HFFc6 (cell line): ENCODE measurements around the gene VPS51. TPM values are rescaled to one million over a fixed set of nuclear protein-coding genes. Genes with fewer than 3 reads are reported as not detected.
A peak's percentile ranks its signal among the peaks of the same experiment; 100 is the strongest.

Experiments
- DNase-seq: peaks from one replicate; pipeline ENCODE4 v3.0.0-alpha.2; 2018
- H3K27ac Mint-ChIP-seq: 2 replicates; pipeline ENCODE4 v1.8.0; 2020; ENCODE audit warnings: mild to moderate bottlenecking, mixed read lengths
- H3K27me3 Mint-ChIP-seq: 2 replicates; pipeline ENCODE4 v1.8.0; 2021; ENCODE audit warnings: mild to moderate bottlenecking, moderate library complexity, mixed read lengths; ENCODE audit not compliant: insufficient read depth
- H3K36me3 Mint-ChIP-seq: 2 replicates; pipeline ENCODE4 v1.8.0; 2021; ENCODE audit warnings: low read depth, mixed read lengths
- H3K4me1 Mint-ChIP-seq: 2 replicates; pipeline ENCODE4 v1.8.0; 2020; ENCODE audit warnings: low read depth, mixed read lengths
- H3K4me3 Mint-ChIP-seq: 2 replicates; pipeline ENCODE4 v1.8.0; 2020; ENCODE audit warnings: mild to moderate bottlenecking, moderate library complexity, mixed read lengths
- H3K9me3 Mint-ChIP-seq: 2 replicates; pipeline ENCODE4 v1.8.0; 2020; ENCODE audit warnings: mild to moderate bottlenecking, mixed read lengths
- long read RNA-seq: library from polyadenylated mRNA; unstranded; transcript quantifications from one replicate; pipeline ENCODE4 v2.0.0, GENCODE V29; 2019
- total RNA-seq, 6 experiments: library from RNA; stranded (reverse); fragmentation: NEBNext Ultra II Directional; extraction: Animal tissue kit (Norgen Biotek cat#: 25700); gene quantifications; 2 replicates in 1 of 6; 3 replicates in 5 of 6; pipeline ENCODE4 v1.2.3, GENCODE V29; 2021
- TF ChIP-seq, protein P1 (sequence below): fragments of 200-600 bp; sonication (generic); IDR thresholded peaks from 2 replicates; pipeline ENCODE4 v1.5.0; 2021; ENCODE audit warnings: antibody characterized with exemption, mild to moderate bottlenecking

Gene VPS51
- total RNA-seq = 10 to 100 TPM; 61.2 to 90.1 (median 79.4) TPM
- long read RNA-seq, transcript VPS51-201 (10 exons, 2,714 nt) = major isoform, 86 of 109 reads
- long read RNA-seq, partial matches to known transcripts = 18 of 109 reads
- long read RNA-seq, other reads (novel, unspliced or antisense) = 5 of 109 reads

DNA sequence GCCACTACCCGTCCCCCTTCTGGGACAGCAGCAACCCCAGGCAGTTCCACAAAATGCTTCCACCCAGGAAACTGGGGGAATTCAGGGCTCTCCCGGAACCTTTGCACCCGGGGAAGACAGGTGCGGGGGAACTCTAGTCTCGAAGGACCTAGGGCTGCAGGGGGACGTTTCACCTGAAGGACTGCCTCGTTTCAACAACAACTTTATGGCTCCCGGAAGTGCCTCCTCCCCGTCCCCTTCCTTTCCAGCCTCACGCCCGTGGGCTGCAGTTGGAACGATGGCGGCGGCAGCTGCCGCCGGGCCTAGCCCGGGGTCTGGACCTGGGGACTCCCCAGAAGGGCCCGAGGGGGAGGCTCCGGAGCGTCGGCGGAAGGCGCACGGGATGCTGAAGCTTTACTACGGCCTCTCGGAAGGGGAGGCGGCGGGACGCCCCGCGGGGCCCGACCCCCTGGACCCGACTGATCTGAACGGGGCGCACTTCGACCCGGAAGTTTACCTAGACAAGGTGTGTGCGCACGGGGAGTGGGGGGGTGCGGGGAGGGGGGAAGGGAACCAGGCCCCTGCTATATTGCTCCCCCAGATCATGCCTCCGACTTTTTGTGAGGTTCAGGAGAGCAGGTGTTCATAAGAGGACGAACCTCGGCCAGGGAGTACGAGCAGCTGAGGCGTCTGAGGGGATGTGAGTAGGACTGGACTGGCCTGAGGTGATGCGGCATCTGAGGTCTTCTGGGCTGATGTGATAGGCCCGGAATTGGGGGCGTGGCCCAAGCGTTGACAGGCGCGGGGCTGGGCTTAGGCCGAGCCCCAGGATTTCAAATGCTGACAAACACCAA, at the start of gene VPS51:
TSS of gene VPS51 (plus strand) at position 241 of the 833 bp plus-strand sequence. CDS start at position 278, 37 bp downstream.
- Mint-ChIP-seq H3K4me1 (peaks cover 6% of the 10 kb centered on the region), H3K9me3 (no peaks in the 10 kb centered on the region), H3K36me3 (no peaks in the 10 kb centered on the region), H3K4me3 (peak within 1 kb of the TSS; percentile 89), H3K27ac (peak within 1 kb of the TSS; percentile 95), H3K27me3 (no peaks in the 10 kb centered on the region; the same call in 1 of the 2 replicates)
- TF ChIP-seq, protein P1, sequence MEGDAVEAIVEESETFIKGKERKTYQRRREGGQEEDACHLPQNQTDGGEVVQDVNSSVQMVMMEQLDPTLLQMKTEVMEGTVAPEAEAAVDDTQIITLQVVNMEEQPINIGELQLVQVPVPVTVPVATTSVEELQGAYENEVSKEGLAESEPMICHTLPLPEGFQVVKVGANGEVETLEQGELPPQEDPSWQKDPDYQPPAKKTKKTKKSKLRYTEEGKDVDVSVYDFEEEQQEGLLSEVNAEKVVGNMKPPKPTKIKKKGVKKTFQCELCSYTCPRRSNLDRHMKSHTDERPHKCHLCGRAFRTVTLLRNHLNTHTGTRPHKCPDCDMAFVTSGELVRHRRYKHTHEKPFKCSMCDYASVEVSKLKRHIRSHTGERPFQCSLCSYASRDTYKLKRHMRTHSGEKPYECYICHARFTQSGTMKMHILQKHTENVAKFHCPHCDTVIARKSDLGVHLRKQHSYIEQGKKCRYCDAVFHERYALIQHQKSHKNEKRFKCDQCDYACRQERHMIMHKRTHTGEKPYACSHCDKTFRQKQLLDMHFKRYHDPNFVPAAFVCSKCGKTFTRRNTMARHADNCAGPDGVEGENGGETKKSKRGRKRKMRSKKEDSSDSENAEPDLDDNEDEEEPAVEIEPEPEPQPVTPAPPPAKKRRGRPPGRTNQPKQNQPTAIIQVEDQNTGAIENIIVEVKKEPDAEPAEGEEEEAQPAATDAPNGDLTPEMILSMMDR = no peak
- DNase-seq = peak; percentile 82

DNA sequence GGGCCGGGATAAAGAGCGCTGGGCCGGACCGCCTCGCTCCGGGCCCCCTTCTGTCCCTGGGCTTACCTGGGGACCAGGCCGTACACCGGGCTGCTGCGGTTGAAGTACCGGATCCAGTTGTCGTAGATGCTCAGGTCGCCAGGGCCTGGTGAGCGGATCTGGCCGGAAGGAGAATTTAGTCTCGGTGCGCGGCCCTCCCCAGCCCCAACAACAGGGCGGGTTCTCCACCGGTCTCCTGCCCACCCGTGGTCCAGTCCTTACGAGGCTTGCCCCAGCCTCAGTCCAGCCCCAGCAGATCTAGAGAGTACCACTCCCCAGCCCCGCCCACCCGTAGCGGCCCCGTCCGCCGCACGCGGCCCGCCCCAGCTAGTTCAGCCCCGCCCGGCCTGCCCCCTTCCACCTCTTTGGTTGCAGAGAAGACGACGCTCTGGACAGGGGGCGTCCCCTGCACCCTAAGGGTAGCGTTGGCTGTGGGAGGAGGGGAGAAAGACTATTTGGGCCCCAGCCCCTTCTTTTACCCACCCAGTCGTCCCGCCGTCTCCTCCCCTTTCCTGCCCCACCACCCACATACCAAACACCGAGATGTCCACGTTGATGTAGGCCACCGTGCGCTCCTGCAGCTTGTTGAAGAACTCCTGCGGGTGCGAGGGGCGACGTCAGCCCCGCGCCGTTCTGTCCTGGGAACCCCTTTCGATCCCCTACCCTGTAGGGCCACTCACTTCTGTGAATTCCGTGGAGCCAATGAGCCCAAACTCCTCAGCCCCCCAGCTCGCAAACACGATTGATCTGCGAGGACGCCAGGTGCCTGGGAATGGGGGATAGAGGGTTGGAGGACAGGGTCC, 48.2 kb upstream of the VPS51 start:
- peaks cover 7% of the 10 kb centered on the region for H3K36me3 Mint-ChIP-seq
- no peak overlapping the region for H3K4me3 Mint-ChIP-seq
- peaks cover 19% of the 10 kb centered on the region for H3K4me1 Mint-ChIP-seq
- TF ChIP-seq, protein P1 = no peak
- H3K27ac Mint-ChIP-seq = no peak overlapping the region
- no peak for DNase-seq
- no peaks in the 10 kb centered on the region for H3K9me3 Mint-ChIP-seq
- peaks cover 1% of the 10 kb centered on the region for H3K27me3 Mint-ChIP-seq

DNA sequence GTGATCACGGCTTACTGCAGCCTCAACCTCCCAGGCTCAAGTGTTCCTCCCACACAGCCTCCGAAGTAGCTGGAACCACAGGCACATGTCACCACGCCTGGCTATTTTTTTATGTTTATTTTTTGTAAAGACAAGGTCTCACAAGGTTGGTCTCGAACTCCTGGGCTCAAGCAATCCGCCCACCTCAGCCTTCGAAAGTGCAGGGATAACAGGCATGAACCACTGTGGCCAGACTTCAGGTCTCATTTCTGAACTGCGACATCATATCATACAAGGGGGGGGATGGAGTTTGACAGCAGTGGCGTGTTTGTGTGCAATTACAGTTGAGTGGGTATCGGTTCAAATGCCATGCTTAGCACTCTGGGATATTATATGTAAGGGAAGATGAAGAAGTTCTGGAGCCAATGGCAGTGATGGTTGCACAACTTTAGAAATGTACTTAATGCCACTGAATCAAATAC, 44.6 kb upstream of the VPS51 start:
- DNase-seq = no peak

DNA sequence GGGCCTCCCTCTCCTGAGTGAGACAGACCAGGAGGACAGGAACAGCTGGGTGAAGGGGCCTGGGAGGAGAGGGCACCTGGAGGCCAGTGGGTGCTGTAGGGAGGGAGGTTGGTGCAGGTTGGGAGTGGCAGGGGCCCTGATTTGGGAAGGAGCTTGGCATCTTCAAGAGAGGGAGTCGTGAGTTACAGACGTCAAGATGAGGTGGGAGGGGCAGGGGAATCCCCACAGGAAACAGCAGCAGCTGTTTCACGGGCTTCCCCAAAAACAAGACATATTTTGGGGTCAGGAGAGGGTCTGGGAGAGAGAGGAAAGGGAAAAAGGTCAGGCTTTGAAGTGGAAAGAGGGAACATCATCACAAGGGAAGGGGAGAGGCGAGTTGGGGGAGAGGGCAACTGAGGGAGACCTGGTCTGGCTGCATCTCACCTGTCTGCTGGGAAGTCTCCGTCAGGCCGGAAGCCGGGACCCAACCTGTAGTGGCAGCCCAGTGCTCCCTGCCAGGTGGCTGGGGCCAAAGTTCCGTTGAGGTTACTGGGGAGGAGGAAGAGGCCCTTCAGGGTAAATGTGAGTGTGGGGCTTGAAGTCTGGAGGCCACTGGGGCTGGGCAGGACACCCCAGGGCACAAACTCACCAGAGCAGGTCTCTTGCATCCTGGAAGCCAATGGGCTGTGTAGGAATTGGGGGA, 42.0 kb upstream of the VPS51 start:
- no peak overlapping the region for H3K27ac Mint-ChIP-seq
- no peak overlapping the region for H3K4me3 Mint-ChIP-seq
- no peaks in the 10 kb centered on the region for H3K9me3 Mint-ChIP-seq
- no peaks in the 10 kb centered on the region for H3K36me3 Mint-ChIP-seq
- DNase-seq = no peak
- no peaks in the 10 kb centered on the region for H3K4me1 Mint-ChIP-seq
- peaks cover 12% of the 10 kb centered on the region for H3K27me3 Mint-ChIP-seq
- TF ChIP-seq, protein P1 = no peak

More for the DNA sequence above, 44.6 kb upstream of the VPS51 start:
- Mint-ChIP-seq H3K4me3 (no peak overlapping the region), H3K9me3 (no peaks in the 10 kb centered on the region), H3K36me3 (no peaks in the 10 kb centered on the region), H3K27ac (no peak overlapping the region), H3K27me3 (peaks cover 10% of the 10 kb centered on the region), H3K4me1 (no peaks in the 10 kb centered on the region)
- TF ChIP-seq, protein P1 = no peak

DNA sequence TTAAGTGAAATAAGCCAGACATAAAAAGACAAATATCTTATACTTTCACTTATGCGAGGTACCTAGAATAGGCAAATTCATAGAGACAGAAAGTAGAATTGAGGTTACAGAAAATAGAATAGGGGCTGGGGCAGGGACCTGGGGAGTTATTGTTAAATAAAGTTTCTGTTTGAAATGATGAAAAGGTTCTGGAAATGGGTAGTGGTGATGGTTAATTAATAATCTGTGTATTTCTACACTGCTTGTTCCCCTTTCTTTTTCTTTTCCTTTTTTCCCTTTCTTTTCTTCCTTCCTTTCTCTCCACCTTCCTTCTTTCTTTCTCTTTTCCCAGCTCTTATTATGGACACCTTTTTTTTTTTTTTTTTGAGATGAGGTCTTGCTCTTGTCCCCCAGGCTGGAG, 40.5 kb upstream of the VPS51 start:
- peaks cover 19% of the 10 kb centered on the region for H3K27me3 Mint-ChIP-seq
- no peak overlapping the region for H3K4me3 Mint-ChIP-seq
- no peaks in the 10 kb centered on the region for H3K9me3 Mint-ChIP-seq
- H3K36me3 Mint-ChIP-seq = no peaks in the 10 kb centered on the region
- DNase-seq = no peak
- H3K27ac Mint-ChIP-seq = no peak overlapping the region
- no peaks in the 10 kb centered on the region for H3K4me1 Mint-ChIP-seq
- TF ChIP-seq, protein P1 = no peak
